ENCODE results near the gene DDN.

The DDN gene

GRCh38 chr12:48957141-48958048, 41.8 kb downstream of the DDN start, which contains the start of gene ARF3:
TSS of gene ARF3 (minus strand) at chr12:48957487. CDS start at chr12:48941095, 16,392 bp downstream.
- no peak for TF ChIP-seq CTCF (IDR thresholded peaks at IDR 0.05; ENCODE audit: extremely low read depth, missing control alignments)
- peak; percentile 95 for DNase-seq (ENCODE audit: low spot score)

GRCh38 chr12:48956279-48957140, 42.7 kb downstream of the DDN start:
- DNase-seq (ENCODE audit: low spot score): peak; percentile 68
- TF ChIP-seq CTCF (IDR thresholded peaks at IDR 0.05; ENCODE audit: extremely low read depth, missing control alignments): no peak

- DNase-seq (ENCODE audit: low spot score): no peak
- no peak for TF ChIP-seq CTCF (IDR thresholded peaks at IDR 0.05; ENCODE audit: extremely low read depth, missing control alignments)
Measured at GRCh38 chr12:48954841-48955501, 44.2 kb downstream of the DDN start.

GRCh38 chr12:48954061-48954460, 45.1 kb downstream of the DDN start:
- TF ChIP-seq CTCF (IDR thresholded peaks at IDR 0.05; ENCODE audit: extremely low read depth, missing control alignments): no peak
- no peak for DNase-seq (ENCODE audit: low spot score)

- no peak for TF ChIP-seq CTCF (IDR thresholded peaks at IDR 0.05; ENCODE audit: extremely low read depth, missing control alignments)
- DNase-seq (ENCODE audit: low spot score): no peak
Measured at GRCh38 chr12:48952691-48953090, 46.5 kb downstream of the DDN start.

- no peak for TF ChIP-seq CTCF (IDR thresholded peaks at IDR 0.05; ENCODE audit: extremely low read depth, missing control alignments)
- no peak for DNase-seq (ENCODE audit: low spot score)
Measured at GRCh38 chr12:48947727-48948126, 51.4 kb downstream of the DDN start.
